ENCODE results near the gene IGF2BP2. TPM values are rescaled to one million over a fixed set of nuclear protein-coding genes. Genes with fewer than 3 reads are reported as not detected.
A peak's percentile ranks its signal among the peaks of the same experiment; 100 is the strongest.

Gene IGF2BP2
- total and polyA plus RNA-seq, 9 of the 15 experiments (the other 6 are each of a cell fraction or from before 2014, with no cell fraction given), result 3.2 to 59.6 (median 30.5) TPM

- TF ChIP-seq TFAP4 (CRISPR knock-in tag; IDR thresholded peaks at IDR 0.05; ENCODE audit: borderline replicate concordance) (0 out of 2 replicates have a peak, but pooled peaks have one; percentile 20), ZNF253 (CRISPR knock-in tag; conservative IDR thresholded peaks at IDR 0.05) (no peak), FOXK2 (conservative IDR thresholded peaks at IDR 0.05 in 1 of 2, IDR thresholded peaks at IDR 0.05 in 1 of 2; ENCODE audit: low read depth in 2 of 2) (peak; percentile 16 to 18; a peak in 1 of 4 replicates), KAT7 (CRISPR knock-in tag; IDR thresholded peaks at IDR 0.05; ENCODE audit: borderline replicate concordance) (peak; percentile 30; the same call in 1 of the 2 replicates), SUPT5H (IDR thresholded peaks at IDR 0.05) (no peak), ZNF140 (CRISPR knock-in tag; IDR thresholded peaks at IDR 0.05) (no peak), STAT5A (IDR thresholded peaks at IDR 0.05; ENCODE audit: borderline replicate concordance, low read length) (no peak), TAL1 (IDR thresholded peaks at IDR 0.05) (peak; percentile 36; the same call in 1 of the 2 replicates), MTA3 (IDR thresholded peaks at IDR 0.05; ENCODE audit: borderline replicate concordance) (no peak), KDM4B (IDR thresholded peaks at IDR 0.05; ENCODE audit: borderline replicate concordance in 2 of 2, low read depth in 1 of 2) (no peak), CEBPZ (IDR thresholded peaks at IDR 0.05; ENCODE audit: borderline replicate concordance, low read depth, low read length) (no peak), RNF2 (IDR thresholded peaks at IDR 0.05) (0 out of 2 replicates have a peak, but pooled peaks have one; percentile 19), SRSF7 (optimal IDR thresholded peaks at IDR 0.05; ENCODE audit: low read depth, low read length) (no peak), PHTF2 (CRISPR knock-in tag; IDR thresholded peaks at IDR 0.05) (no peak), PURB (CRISPR knock-in tag; IDR thresholded peaks at IDR 0.05; ENCODE audit: low read depth) (no peak)
Observed at GRCh38 chr3:185815391-185816282, 9.2 kb downstream of the IGF2BP2 start (continued).
